Measurements from ENCODE around the gene CTNNAL1. TPM values are rescaled to one million over a fixed set of nuclear protein-coding genes. Genes with fewer than 3 reads are reported as not detected.
A peak's percentile ranks its signal among the peaks of the same experiment; 100 is the strongest.

Gene CTNNAL1
- total RNA-seq, 1 experiment from 2014 or later, result 31.4 TPM

GRCh38 chr9:109013679-109014607 is 644 bp upstream of the CTNNAL1 start:
- H3K27me3 ChIP-seq (ENCODE audit: low read length), result no peaks in the 10 kb centered on the region
- DNase-seq, result no peak
- peak overlapping the region; percentile 72 for H3K4me2 ChIP-seq (ENCODE audit: low read depth, low read length, poor library complexity, severe bottlenecking)
- no peaks in the 10 kb centered on the region for H3K9me2 ChIP-seq (replicated peaks; ENCODE audit: insufficient read depth, low read length)
- H2AFZ ChIP-seq (ENCODE audit: low read length), result 0 out of 2 replicates have a peak overlapping the region, but pooled peaks have one; percentile 8
- H3K4me3 ChIP-seq (ENCODE audit: low read length), result peak overlapping the region; percentile 60
- H3K4me1 ChIP-seq (ENCODE audit: low read length), result peaks cover 46% of the 10 kb centered on the region
- H3K79me2 ChIP-seq (ENCODE audit: low read length), result peaks cover 42% of the 10 kb centered on the region
- H3K9ac ChIP-seq (ENCODE audit: low read length), result peak overlapping the region; percentile 56
- H3K36me3 ChIP-seq (ENCODE audit: insufficient read depth, low read length), result no peaks in the 10 kb centered on the region; the same call in 1 of the 2 replicates
- no peaks in the 10 kb centered on the region for H3K9me3 ChIP-seq (ENCODE audit: low read length)
- peak overlapping the region; percentile 34; the same call in 1 of the 2 replicates for H3K27ac ChIP-seq (ENCODE audit: low read length)
- H4K20me1 ChIP-seq (ENCODE audit: insufficient read depth, low read depth, low read length), result no peaks in the 10 kb centered on the region

- peak overlapping the region; percentile 87 for H3K9ac ChIP-seq (ENCODE audit: low read length)
- no peaks in the 10 kb centered on the region for H3K36me3 ChIP-seq (ENCODE audit: insufficient read depth, low read length)
- no peaks in the 10 kb centered on the region for H4K20me1 ChIP-seq (ENCODE audit: insufficient read depth, low read depth, low read length)
- 0 out of 2 replicates have a peak overlapping the region, but pooled peaks have one; percentile 30 for H2AFZ ChIP-seq (ENCODE audit: low read length)
- no peaks in the 10 kb centered on the region for H3K9me2 ChIP-seq (replicated peaks; ENCODE audit: insufficient read depth, low read length)
- H3K27me3 ChIP-seq (ENCODE audit: low read length), result no peaks in the 10 kb centered on the region
- H3K4me3 ChIP-seq (ENCODE audit: low read length), result peak overlapping the region; percentile 89
- H3K4me1 ChIP-seq (ENCODE audit: low read length), result peaks cover 32% of the 10 kb centered on the region
- peaks cover 58% of the 10 kb centered on the region for H3K79me2 ChIP-seq (ENCODE audit: low read length)
- peak; percentile 72 for DNase-seq
- peak overlapping the region; percentile 66 for H3K4me2 ChIP-seq (ENCODE audit: low read depth, low read length, poor library complexity, severe bottlenecking)
- H3K27ac ChIP-seq (ENCODE audit: low read length), result peak overlapping the region; percentile 28
- H3K9me3 ChIP-seq (ENCODE audit: low read length), result no peaks in the 10 kb centered on the region
Observed at GRCh38 chr9:109012009-109012875, 1.1 kb downstream of the CTNNAL1 start.

GRCh38 chr9:109011231-109011671 is 2.0 kb downstream of the CTNNAL1 start:
- Histone ChIP-seq H3K4me2 (ENCODE audit: low read depth, low read length, poor library complexity, severe bottlenecking) (peak overlapping the region; percentile 66), H3K9me3 (ENCODE audit: low read length) (no peaks in the 10 kb centered on the region), H3K4me3 (ENCODE audit: low read length) (peak overlapping the region; percentile 89), H4K20me1 (ENCODE audit: insufficient read depth, low read depth, low read length) (no peaks in the 10 kb centered on the region), H2AFZ (ENCODE audit: low read length) (no peak overlapping the region), H3K9me2 (replicated peaks; ENCODE audit: insufficient read depth, low read length) (no peaks in the 10 kb centered on the region), H3K36me3 (ENCODE audit: insufficient read depth, low read length) (no peaks in the 10 kb centered on the region), H3K27ac (ENCODE audit: low read length) (no peak overlapping the region), H3K27me3 (ENCODE audit: low read length) (no peaks in the 10 kb centered on the region), H3K9ac (ENCODE audit: low read length) (peak overlapping the region; percentile 87), H3K4me1 (ENCODE audit: low read length) (peaks cover 30% of the 10 kb centered on the region), H3K79me2 (ENCODE audit: low read length) (peaks cover 68% of the 10 kb centered on the region)
- no peak for DNase-seq

GRCh38 chr9:109010746-109011145 is 2.6 kb downstream of the CTNNAL1 start:
- Histone ChIP-seq H4K20me1 (ENCODE audit: insufficient read depth, low read depth, low read length) (no peaks in the 10 kb centered on the region), H3K4me3 (ENCODE audit: low read length) (peak overlapping the region; percentile 89; the same call in 1 of the 2 replicates), H3K9me2 (replicated peaks; ENCODE audit: insufficient read depth, low read length) (no peaks in the 10 kb centered on the region), H3K9me3 (ENCODE audit: low read length) (no peaks in the 10 kb centered on the region), H3K79me2 (ENCODE audit: low read length) (peaks cover 73% of the 10 kb centered on the region), H2AFZ (ENCODE audit: low read length) (no peak overlapping the region), H3K36me3 (ENCODE audit: insufficient read depth, low read length) (no peaks in the 10 kb centered on the region), H3K4me2 (ENCODE audit: low read depth, low read length, poor library complexity, severe bottlenecking) (peak overlapping the region; percentile 66), H3K4me1 (ENCODE audit: low read length) (peaks cover 30% of the 10 kb centered on the region), H3K27me3 (ENCODE audit: low read length) (no peaks in the 10 kb centered on the region), H3K27ac (ENCODE audit: low read length) (no peak overlapping the region), H3K9ac (ENCODE audit: low read length) (peak overlapping the region; percentile 87; the same call in 1 of the 2 replicates)
- peak; percentile 73 for DNase-seq

- no peak overlapping the region for H2AFZ ChIP-seq (ENCODE audit: low read length)
- no peaks in the 10 kb centered on the region for H3K9me3 ChIP-seq (ENCODE audit: low read length)
- no peaks in the 10 kb centered on the region for H3K36me3 ChIP-seq (ENCODE audit: insufficient read depth, low read length)
- no peaks in the 10 kb centered on the region for H3K9me2 ChIP-seq (replicated peaks; ENCODE audit: insufficient read depth, low read length)
- H3K27me3 ChIP-seq (ENCODE audit: low read length), result no peaks in the 10 kb centered on the region
- H4K20me1 ChIP-seq (ENCODE audit: insufficient read depth, low read depth, low read length), result no peaks in the 10 kb centered on the region
- peaks cover 8% of the 10 kb centered on the region for H3K4me1 ChIP-seq (ENCODE audit: low read length)
- H3K27ac ChIP-seq (ENCODE audit: low read length), result no peak overlapping the region
- H3K4me3 ChIP-seq (ENCODE audit: low read length), result no peak overlapping the region
- DNase-seq, result no peak
- H3K9ac ChIP-seq (ENCODE audit: low read length), result no peak overlapping the region
- no peak overlapping the region for H3K4me2 ChIP-seq (ENCODE audit: low read depth, low read length, poor library complexity, severe bottlenecking)
- H3K79me2 ChIP-seq (ENCODE audit: low read length), result peaks cover 93% of the 10 kb centered on the region
Observed at GRCh38 chr9:109005678-109006077, 7.6 kb downstream of the CTNNAL1 start.

- Histone ChIP-seq H3K79me2 (ENCODE audit: low read length) (peaks cover 93% of the 10 kb centered on the region), H3K4me3 (ENCODE audit: low read length) (no peak overlapping the region), H3K36me3 (ENCODE audit: insufficient read depth, low read length) (peaks cover 2% of the 10 kb centered on the region; the same call in 1 of the 2 replicates), H3K27ac (ENCODE audit: low read length) (no peak overlapping the region), H3K4me2 (ENCODE audit: low read depth, low read length, poor library complexity, severe bottlenecking) (no peak overlapping the region), H3K4me1 (ENCODE audit: low read length) (no peaks in the 10 kb centered on the region), H3K9ac (ENCODE audit: low read length) (no peak overlapping the region), H3K9me2 (replicated peaks; ENCODE audit: insufficient read depth, low read length) (no peaks in the 10 kb centered on the region), H4K20me1 (ENCODE audit: insufficient read depth, low read depth, low read length) (no peaks in the 10 kb centered on the region), H3K27me3 (ENCODE audit: low read length) (no peaks in the 10 kb centered on the region), H3K9me3 (ENCODE audit: low read length) (no peaks in the 10 kb centered on the region), H2AFZ (ENCODE audit: low read length) (no peak overlapping the region)
- no peak for DNase-seq
Observed at GRCh38 chr9:109003116-109003515, 10.2 kb downstream of the CTNNAL1 start.

- H2AFZ ChIP-seq (ENCODE audit: low read length), result no peak overlapping the region
- H3K27me3 ChIP-seq (ENCODE audit: low read length), result no peaks in the 10 kb centered on the region
- no peak overlapping the region for H3K9ac ChIP-seq (ENCODE audit: low read length)
- H3K9me3 ChIP-seq (ENCODE audit: low read length), result no peaks in the 10 kb centered on the region
- peaks cover 94% of the 10 kb centered on the region for H3K79me2 ChIP-seq (ENCODE audit: low read length)
- DNase-seq, result no peak
- no peaks in the 10 kb centered on the region for H4K20me1 ChIP-seq (ENCODE audit: insufficient read depth, low read depth, low read length)
- H3K36me3 ChIP-seq (ENCODE audit: insufficient read depth, low read length), result peaks cover 6% of the 10 kb centered on the region; the same call in 1 of the 2 replicates
- no peak overlapping the region for H3K4me2 ChIP-seq (ENCODE audit: low read depth, low read length, poor library complexity, severe bottlenecking)
- H3K9me2 ChIP-seq (replicated peaks; ENCODE audit: insufficient read depth, low read length), result no peaks in the 10 kb centered on the region
- no peaks in the 10 kb centered on the region for H3K4me1 ChIP-seq (ENCODE audit: low read length)
- H3K4me3 ChIP-seq (ENCODE audit: low read length), result no peak overlapping the region
- H3K27ac ChIP-seq (ENCODE audit: low read length), result no peak overlapping the region
Observed at GRCh38 chr9:109002141-109002540, 11.2 kb downstream of the CTNNAL1 start.
